Kidney (tissue), 14 donors: Measurements from ENCODE around the gene FAM149B1. TPM values are rescaled to one million over a fixed set of nuclear protein-coding genes. Genes with fewer than 3 reads are reported as not detected.

ENCODE experiments used
- DNase-seq, 5 donors: peaks; one replicate each; pipeline ENCODE4 v3.0.0-alpha.2; 2013 to 2020
- FAIRE-seq: peaks from 2 replicates; lab custom pipeline; 2012; peaks lifted over from hg19 to GRCh38; lab: Jason Lieb, UNC
- H3K27ac ChIP-seq, 2 donors: one replicate each; pipeline ENCODE4 v1.7.0; 2013; ENCODE audit warnings: low read depth in 2 of 2, low read length in 2 of 2, inconsistent platforms in 1 of 2
- H3K27me3 ChIP-seq: one replicate; pipeline ENCODE4 v1.7.1; 2013; ENCODE audit warnings: low read length, inconsistent platforms; ENCODE audit not compliant: control insufficient read depth, insufficient read depth
- H3K36me3 ChIP-seq, 3 donors: one replicate each; pipeline versions ENCODE4 v1.7.0 to v1.7.1; 2013; ENCODE audit warnings: low read length in 3 of 3, control low read depth in 1 of 3, inconsistent platforms in 1 of 3; ENCODE audit not compliant: insufficient read depth in 3 of 3, control insufficient read depth in 2 of 3
- H3K4me1 ChIP-seq, 3 donors: one replicate each; pipeline versions ENCODE4 v1.7.0 to v1.7.1; 2013; ENCODE audit warnings: low read length in 3 of 3, inconsistent platforms in 1 of 3, low read depth in 1 of 3; ENCODE audit not compliant: control insufficient read depth in 2 of 3, insufficient read depth in 2 of 3
- H3K4me3 ChIP-seq, 3 donors: one replicate each; pipeline versions ENCODE4 v1.7.0 to v1.8.1; 2013; ENCODE audit warnings: low read length in 3 of 3, control low read depth in 1 of 3, inconsistent platforms in 1 of 3
- H3K9ac ChIP-seq, 3 donors: one replicate each; pipeline versions ENCODE4 v1.7.0 to v1.7.1; 2013; ENCODE audit warnings: low read length in 3 of 3, control low read depth in 1 of 3, inconsistent platforms in 1 of 3
- H3K9me3 ChIP-seq, 3 donors: one replicate each; pipeline versions ENCODE4 v1.7.0 to v1.7.1; 2013; ENCODE audit warnings: low read length in 3 of 3, control low read depth in 1 of 3, inconsistent platforms in 1 of 3; ENCODE audit not compliant: control insufficient read depth in 2 of 3, insufficient read depth in 1 of 3
- CTCF ChIP-seq: IDR thresholded peaks from 3 replicates; pipeline ENCODE4 v1.5.1; 2012; ENCODE audit warnings: mild to moderate bottlenecking, moderate library complexity, borderline replicate concordance; ENCODE audit not compliant: insufficient read depth; ENCODE audit errors: extremely low read depth
- intact Hi-C: fragments of 100-400 bp; cut with DNase I; formaldehyde crosslinking; loops from one replicate; pipeline ENCODE4 v1.11.1; 2022
- polyA plus RNA-seq: library from polyadenylated mRNA; stranded (reverse); fragments of 350-450 nt; fragmentation: Illumina TruSeq; extraction: RNeasy Lipid Tissue Mini Kit (QIAGEN cat#74804); gene quantifications from one replicate; pipeline ENCODE4 v1.2.3, GENCODE V29; 2014; ENCODE audit warnings: low read depth, low replicate concordance; ENCODE audit not compliant: insufficient read depth
- total RNA-seq: library from RNA; stranded (reverse); fragmentation: NEBNext Ultra II Directional; extraction: Animal tissue kit (Norgen Biotek cat#: 25700); gene quantifications from one replicate; pipeline ENCODE4 v1.2.1, GENCODE V29; 2021
- donor health status: control.
- donor health status: control.
- donor health status: control.
- donor health status: control.
- donor health status: control.
- donor health status: DM: yes; HTN: yes; CAD: no.
- donor health status: Normal renal cell carcinoma (clear cell type).

FAM149B1 gene
- total and polyA plus RNA-seq, 2 donors from 2014 or later: 21.7 to 24.9 TPM

- no peak for TF ChIP-seq CTCF
- FAIRE-seq (no peak), DNase-seq (no peak)
- peaks cover 0 to 7% (median 0%) of the 10 kb centered on the region in 3 donors for H3K4me1 ChIP-seq
- no peak overlapping the region for H3K4me3 ChIP-seq
- peaks cover 0 to 18% (median 2%) of the 10 kb centered on the region in 3 donors for H3K36me3 ChIP-seq
- no peaks in the 10 kb centered on the region for H3K27me3 ChIP-seq
- intact Hi-C loops: no loop called here
- H3K9ac ChIP-seq: no peak overlapping the region
- no peaks in the 10 kb centered on the region for H3K9me3 ChIP-seq
- H3K27ac ChIP-seq: no peak overlapping the region
Measured at GRCh38 chr10:73211106-73211811, 43.3 kb downstream of the FAM149B1 start.

- no peak for TF ChIP-seq CTCF
- no peaks in the 10 kb centered on the region for H3K27me3 ChIP-seq
- no peaks in the 10 kb centered on the region for H3K4me1 ChIP-seq
- H3K27ac ChIP-seq: no peak overlapping the region
- no peaks in the 10 kb centered on the region for H3K9me3 ChIP-seq
- DNase-seq: no peak
- no peak for FAIRE-seq
- no peak overlapping the region for H3K4me3 ChIP-seq
- peaks cover 6 to 26% (median 9%) of the 10 kb centered on the region in 3 donors for H3K36me3 ChIP-seq
- intact Hi-C loops: no loop called here
- H3K9ac ChIP-seq: no peak overlapping the region
Measured at GRCh38 chr10:73215749-73216148, 47.8 kb downstream of the FAM149B1 start.

DNA sequence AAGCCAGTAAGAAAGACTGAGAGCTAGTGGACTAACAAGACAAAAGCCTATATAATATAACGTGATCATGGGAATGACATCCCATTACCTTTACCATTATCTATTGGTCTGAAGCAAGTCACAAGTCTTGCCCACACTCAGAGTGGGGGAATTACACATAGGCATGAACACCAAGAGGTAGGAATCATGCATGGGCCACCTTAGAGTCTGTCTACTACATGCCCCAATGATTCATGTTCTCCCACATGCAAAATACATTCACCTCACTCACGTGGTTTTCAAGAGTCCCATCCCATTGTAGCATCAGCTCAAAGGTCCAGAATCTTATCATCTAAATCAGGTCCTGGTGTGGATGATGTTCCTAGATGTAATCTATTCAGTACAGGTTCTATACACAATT lies 49.7 kb downstream of the FAM149B1 start:
- H3K27ac ChIP-seq: no peak overlapping the region
- no peak for DNase-seq
- no peak for FAIRE-seq
- TF ChIP-seq CTCF: no peak
- H3K4me3 ChIP-seq: no peak overlapping the region
- intact Hi-C loops: no loop called here
- H3K4me1 ChIP-seq: no peaks in the 10 kb centered on the region
- H3K9ac ChIP-seq: no peak overlapping the region
- peaks cover 6 to 19% (median 9%) of the 10 kb centered on the region in 3 donors for H3K36me3 ChIP-seq
- no peaks in the 10 kb centered on the region for H3K27me3 ChIP-seq
- no peaks in the 10 kb centered on the region for H3K9me3 ChIP-seq
